ENCODE results near the gene ASS1.

ASS1 gene

DNA sequence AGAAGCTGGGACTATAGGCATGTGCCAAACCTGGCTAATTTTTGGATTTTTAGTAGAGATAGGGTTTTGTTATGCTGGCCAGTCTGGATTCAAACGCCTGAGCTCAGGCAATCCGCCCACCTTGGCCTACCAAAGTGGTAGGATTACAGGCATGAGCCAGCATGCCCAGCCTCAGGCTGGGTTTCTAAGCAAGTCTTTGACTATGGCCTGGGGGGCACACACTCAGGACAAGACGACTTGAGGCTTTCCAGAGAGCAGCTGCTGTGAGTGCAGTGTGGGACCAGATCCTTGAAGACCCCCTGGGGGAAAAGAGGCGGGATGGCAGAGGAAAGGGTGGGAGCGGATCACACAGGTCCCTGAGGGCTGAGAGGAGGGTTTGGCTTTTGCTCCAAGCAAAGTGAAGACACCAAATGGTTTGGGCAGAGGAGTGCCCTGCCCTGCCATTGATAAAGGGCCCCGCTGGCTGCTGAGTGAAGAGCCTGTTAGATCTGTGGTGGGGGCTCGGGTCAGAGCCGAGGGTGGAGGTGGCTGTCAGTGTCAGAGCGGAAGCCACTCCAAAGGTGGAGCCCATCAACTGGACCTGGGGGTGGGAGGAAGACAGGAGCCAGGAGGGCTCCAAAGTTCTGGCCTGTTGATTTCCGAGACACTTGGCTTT lies 87.8 kb downstream of the ASS1 start:
- DNase-seq (ENCODE audit: low read depth in 2 of 2), result no peak

DNA sequence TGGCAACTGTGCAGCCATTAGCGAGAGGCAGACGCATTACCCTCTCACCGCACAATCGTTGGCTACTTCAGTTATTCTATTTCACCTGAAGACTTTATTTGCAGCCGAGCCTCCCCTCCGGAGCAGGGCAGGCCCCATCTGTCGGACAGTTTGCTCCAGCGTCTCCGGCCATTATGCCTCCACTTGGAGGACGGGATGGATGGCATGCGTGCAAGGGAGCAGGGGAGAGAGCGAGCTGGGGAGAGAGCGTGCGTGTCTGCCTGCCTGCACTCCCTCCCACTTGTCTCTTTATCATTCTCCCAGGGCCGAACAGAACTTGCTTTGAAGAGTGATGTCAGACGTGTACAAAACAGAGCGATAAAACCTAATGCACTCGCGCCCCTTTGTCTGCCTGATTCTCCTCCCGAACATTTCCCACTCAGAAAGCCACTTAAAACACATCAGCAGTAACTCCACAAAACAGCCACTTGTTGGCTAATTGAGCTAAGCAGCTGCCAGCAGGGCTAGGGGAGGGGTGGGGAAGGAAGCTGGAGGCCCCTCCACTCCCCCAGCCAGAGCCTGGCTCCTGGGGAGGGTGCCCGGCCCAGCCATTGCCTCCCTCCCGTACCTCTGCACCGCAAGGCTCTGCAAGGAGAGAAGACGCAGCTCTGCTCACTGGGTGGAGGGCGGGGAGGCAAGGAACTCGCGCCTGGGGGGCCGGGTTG lies 91.2 kb downstream of the ASS1 start:
- peak in 1 of 2 experiments; percentile 10 for DNase-seq (ENCODE audit: low read depth in 2 of 2)

DNA sequence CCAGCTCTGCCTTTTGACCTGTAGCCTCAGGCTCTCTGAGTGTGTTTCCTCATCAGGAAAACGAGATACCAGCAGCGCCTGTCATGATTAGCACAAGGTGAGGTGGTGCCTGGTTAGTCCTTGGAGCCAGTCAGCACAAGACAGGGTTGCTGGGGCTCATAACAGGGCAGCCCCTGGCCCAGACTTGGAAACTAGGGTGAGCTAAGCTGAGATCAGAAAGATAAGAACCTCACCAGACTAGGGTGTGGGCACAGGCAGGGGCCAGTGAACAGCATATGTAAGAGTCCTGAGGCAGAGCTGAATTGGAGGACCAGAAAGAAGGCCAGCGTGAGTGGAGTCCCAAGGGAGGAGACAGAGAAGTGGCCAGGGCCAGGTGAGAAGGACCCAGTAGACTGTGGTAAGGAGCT lies 91.9 kb downstream of the ASS1 start:
- DNase-seq (ENCODE audit: low read depth in 2 of 2), result no peak

DNA sequence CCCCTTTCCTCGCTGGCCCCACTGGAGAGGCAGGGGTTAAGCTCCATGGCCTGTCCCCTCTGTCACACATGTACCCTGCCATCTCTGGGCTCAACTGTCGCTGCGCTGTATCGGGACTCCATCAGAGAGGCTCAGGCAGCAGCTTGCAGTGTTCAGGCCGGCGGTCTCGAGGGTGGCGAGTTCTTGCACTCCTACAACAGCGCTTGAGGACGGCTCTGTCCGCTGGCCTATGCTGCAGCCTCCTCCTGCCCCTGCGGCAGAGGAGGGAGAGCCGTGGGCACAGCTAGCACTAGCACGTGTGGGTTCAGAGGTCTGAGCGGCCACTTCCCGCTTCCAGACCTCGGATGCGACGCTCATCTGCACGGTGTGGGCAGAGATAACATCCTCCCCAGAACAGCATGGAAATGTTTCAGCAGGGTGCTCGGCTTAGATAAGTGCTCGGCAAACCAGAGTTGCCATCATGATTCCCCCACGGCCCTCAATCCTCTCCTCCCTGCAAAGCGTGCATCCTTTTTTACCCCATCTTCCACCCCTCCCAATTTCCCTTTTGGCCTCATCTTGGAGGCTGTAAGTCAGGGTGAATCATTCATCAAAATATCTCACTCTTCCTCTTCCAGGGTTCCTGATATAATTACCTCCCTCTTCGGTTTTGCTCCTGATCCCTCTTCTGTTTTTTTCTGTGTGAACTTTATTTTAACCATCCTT lies 92.7 kb downstream of the ASS1 start:
- DNase-seq (ENCODE audit: low read depth in 2 of 2), result no peak

DNA sequence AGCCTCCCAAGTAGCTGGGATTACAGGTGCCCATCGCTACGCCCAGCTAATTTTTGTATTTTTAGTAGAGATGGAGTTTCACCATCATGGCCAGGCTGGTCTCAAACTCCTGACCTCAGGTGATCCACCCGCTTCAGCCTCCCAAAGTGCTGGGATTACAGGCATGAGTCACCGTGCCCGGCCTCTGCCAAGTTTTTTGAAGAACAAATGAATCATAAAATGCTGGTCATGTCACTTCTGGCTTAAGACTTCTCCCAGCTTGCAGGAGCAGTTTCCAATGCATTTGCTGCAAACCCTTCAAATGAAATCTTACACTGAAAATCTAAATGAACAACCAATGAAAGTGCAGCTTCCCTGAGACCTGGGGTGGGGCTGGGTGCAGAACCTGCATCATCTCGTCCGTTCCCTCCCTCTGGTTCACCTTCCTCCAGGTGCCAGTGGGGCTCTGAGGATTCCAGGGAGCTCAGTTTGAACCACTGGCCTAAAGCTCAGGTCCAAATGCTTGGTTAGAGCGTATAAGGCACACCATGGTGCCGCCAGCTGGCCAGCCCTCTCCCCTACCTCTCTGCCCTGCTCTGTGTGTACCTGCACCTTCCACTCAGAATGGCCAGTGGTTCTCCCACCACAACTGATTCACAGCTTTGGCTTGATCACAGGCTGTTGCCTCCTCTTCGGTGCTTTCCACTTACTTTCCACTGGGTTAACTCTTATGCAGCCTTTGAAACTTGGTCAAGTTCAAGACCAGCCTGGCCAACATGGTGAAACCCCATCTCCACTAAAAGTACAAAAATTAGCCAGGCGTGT lies 94.9 kb downstream of the ASS1 start:
- DNase-seq (ENCODE audit: low read depth in 2 of 2), result peak; percentile 16 to 22

DNA sequence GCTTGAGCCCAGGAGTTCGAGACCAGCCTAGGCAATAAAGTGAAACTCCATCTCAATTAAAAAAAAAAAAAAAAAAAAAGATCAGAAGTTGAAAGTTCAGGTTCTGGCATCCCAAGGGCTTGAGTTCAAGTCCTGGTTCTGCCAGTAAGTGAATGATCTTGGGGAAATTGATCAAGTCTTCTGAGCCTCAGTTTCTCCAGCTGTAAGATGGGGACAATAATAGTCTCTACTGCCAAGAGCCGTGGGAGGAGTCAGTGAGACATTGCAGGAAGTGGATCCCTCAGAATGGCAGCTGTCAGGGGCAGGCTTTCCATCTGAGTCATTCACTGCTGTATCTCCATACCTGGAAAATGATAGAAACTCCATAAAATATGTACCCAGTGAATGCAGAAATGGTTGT lies 96.8 kb downstream of the ASS1 start:
- no peak for DNase-seq (ENCODE audit: low read depth in 2 of 2)

DNA sequence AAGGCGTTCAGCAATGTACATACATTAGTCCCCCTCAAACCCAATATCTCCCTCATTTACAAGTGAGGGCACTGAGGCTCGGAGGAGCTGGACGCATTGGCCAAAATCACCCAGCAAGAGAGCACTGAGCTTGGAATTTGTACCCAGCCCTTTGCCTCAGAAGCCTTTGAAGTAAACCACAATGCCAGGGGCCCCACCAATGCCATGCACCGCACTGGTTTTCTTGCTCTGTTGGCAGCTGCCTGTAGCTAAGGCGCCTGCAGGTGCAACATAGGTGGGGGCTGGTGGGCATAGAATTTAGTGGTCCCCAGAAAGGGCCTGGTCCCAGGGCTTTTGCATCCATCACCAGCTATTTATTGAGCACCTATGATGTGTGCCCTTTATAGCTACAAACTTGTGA lies 97.3 kb downstream of the ASS1 start:
- DNase-seq (ENCODE audit: low read depth in 2 of 2), result no peak

DNA sequence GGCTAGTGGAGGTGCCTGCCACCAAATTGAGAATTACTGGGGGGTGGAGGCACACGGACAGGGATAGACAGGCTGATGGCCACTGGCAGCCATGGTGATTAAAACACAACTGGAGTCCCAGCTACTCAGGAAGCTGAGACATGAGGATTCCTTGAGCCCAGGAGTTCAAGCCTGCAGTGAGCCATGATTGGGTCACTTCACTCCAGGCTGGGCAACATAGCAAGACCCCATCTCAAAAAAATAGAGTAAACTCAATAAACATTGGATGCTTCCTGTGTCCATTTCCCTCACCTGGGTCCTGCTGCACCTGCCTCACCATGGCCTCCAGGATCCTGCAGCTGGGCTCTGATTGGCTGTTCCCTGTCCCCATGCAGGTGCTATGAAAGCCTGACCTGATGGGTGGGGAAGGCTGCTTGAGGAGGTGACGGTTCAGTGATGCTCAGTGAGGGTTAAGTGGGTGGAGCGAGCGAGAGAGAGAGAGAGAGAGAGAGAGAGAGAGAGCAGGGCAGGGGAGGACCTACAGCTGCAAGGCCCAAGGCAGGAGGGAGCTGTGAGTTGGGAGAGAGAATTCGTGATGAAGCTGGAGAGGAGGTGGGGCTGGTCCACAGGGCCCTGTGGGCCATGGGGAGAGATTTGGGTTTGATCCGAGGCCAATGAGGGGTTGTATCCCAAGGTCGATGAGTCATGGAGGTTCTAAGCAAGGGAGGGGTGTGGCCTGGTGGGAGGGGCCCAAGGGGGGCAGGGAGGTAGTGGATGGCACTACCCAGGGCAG lies 97.9 kb downstream of the ASS1 start:
- no peak for DNase-seq (ENCODE audit: low read depth in 2 of 2)

DNA sequence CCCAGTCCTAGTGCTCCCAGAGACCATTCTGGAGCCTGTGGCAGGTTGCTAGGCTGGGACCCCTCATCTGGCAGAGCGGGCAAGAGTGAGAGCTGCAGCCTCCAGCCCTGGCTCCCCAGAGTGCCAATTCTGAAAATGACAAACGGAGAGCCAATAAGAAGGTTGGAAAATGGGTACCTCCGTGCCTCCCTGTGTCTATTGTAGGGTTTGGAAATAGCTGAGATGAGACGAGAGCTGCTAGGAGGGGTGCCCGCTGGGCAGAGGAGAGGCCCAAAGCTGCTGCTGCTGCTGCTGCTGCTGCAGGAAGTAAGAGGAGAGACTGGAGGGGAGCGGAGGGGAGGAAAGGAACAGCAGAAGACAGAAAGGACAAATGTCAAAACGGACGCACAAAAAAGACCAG lies 98.6 kb downstream of the ASS1 start:
- DNase-seq (ENCODE audit: low read depth in 2 of 2), result no peak

DNA sequence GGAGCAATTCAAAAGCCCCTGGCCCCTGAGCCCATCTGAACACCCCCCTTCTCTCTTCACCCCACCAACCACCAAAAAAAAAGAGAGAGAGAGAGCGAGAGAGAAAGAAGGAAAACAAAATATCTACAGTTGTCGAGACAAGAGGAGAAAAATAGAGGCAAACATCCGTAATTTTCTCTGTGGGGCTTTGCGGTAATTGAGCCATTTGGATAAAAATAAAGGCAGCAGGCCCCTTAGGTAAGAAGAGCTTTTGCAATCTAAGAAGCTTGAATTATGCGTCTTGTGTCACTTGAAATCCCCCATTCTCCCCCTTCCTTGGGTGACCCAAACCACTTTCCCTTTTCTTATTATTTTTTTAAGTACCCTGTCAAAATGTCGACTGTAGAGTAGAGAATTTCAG lies 99.1 kb downstream of the ASS1 start:
- no peak for DNase-seq (ENCODE audit: low read depth in 2 of 2)

DNA sequence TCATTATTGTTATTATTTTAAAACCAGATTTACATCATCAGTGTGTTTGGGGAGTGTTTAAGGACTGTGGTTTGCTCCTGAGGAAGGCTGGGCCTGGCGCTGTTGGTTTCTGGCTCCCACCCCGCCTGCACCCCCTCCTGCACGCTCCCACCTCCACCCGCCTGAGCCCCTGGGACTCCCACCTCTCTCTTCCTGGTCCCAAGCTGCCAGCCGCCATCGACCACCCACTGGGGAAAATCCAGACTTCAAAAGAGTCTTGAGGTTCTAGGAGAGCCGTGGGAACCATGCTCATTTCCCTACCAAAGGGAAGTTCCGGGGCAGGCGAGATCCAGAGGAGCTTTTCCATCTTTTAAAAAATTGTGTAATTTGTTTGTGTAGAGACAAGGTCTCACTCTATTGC lies 99.6 kb downstream of the ASS1 start:
- DNase-seq (ENCODE audit: low read depth in 2 of 2), result no peak

DNA sequence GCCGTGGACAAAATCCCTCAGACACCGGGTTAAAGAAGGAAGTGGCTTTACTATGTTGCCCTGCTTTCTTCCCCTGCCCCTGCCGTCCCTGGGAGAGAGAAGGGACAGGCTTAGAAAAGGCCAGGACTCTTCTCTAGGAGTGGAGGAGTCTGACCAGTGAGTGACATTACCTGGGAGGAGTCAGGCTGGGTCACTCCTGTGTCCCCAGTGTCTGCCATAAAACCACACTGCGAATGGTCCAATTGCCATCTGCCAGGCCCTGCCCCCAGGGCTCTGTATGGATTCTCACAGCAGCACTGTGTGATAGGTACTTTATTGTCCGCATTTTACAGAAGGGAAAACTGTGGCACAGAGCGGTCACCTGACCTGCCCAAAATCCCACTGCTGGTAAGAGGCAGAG lies 103.3 kb downstream of the ASS1 start:
- no peak for DNase-seq (ENCODE audit: low read depth in 2 of 2)

DNA sequence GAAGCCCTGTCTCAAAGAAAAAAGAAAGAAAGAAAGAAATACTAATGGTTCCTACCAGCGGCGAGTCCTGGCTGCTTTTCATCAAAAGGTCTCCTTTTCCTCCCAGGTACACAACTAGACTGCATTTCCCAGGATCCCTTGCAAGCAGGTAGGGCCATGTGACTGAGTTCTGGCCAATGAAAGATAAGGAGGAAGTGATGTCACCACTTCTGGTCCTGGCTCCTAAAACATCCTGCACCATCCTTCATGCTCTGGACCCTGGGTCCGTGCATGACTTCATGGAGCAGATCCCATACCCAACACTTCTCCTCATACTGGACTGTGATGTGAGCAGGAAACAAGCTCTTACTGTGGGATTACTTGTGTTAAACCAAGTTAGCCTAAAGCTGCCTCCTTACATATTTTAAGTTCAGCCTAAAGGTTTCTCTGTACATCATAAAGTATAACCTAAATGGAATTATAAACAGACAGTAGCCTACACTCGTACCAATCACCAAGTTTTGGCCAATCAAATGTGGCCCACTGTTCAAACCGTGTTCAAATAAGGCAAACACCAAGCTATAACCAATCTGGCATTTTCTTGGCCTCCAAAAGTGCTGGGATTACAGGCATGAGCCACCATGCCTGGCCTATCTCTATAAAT lies 104.5 kb downstream of the ASS1 start:
- no peak for DNase-seq (ENCODE audit: low read depth in 2 of 2)

Data from fibroblast of skin of left biceps (primary cell).